Activated naive CD4-positive, alpha-beta T cell treated with anti-CD3 and anti-CD28 coated beads, Interleukin-2, amount 10 ng/mL, durations not matched to agents 7 days and 5 days (primary cell): Measurements from ENCODE around the gene OR2V1.
"Not testable (repeated sequence)": the region's sequence is repeated elsewhere in the genome, so short reads cannot be mapped to it uniquely, and the experiment has no call there.

ENCODE experiments used
- CTCF ChIA-PET: fragments of 350-600 bp; sonication (Branson Sonifier 250); formaldehyde crosslinking; loops from one replicate; lab custom pipeline; 2021; ENCODE audit warnings: antibody characterized with exemption; lab: Charles Lee
- DNase-seq: peaks from one replicate; pipeline ENCODE4 v3.0.0-alpha.2; 2020
- H3K27ac Mint-ChIP-seq: one replicate; pipeline ENCODE4 v1.8.0; 2021; ENCODE audit warnings: mild to moderate bottlenecking, moderate library complexity, mixed read lengths
- H3K27me3 Mint-ChIP-seq: one replicate; pipeline ENCODE4 v1.8.0; 2021; ENCODE audit warnings: mild to moderate bottlenecking, mixed read lengths
- H3K36me3 Mint-ChIP-seq: one replicate; pipeline ENCODE4 v1.8.0; 2021; ENCODE audit warnings: mixed read lengths
- H3K4me1 Mint-ChIP-seq: one replicate; pipeline ENCODE4 v1.8.0; 2021; ENCODE audit warnings: mixed read lengths
- H3K4me3 Mint-ChIP-seq: one replicate; pipeline ENCODE4 v1.8.0; 2021; ENCODE audit warnings: mild to moderate bottlenecking, moderate library complexity, mixed read lengths
- H3K9me3 Mint-ChIP-seq: one replicate; pipeline ENCODE4 v1.8.0; 2021; ENCODE audit warnings: mixed read lengths

Gene OR2V1

DNA sequence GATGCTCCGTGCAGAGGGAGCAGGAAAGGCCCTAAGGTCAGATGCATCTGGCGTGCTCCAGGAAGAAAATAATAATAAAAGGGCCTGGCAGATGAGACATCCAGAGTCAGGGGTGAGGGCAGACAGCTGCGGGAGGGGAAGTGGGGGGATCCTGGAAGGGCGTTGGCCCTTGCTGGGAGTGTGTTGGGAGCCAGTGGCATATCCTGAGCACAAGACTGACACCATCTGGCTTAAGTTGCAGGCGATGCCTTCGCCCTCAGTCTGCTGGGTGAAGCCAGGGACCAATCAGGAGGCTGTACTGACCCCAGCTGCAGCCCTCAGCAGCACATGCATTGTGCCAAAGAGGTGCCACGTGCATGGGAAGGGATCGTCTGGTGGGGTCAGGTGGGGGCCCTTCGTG lies 20.2 kb upstream of the OR2V1 start:
- no peak overlapping the region for H3K27ac Mint-ChIP-seq
- CTCF ChIA-PET, result interaction anchor here (0.6 to 1.1 kb wide), 2 partner anchors 218 to 367 kb away, joined by 3 read pairs; no protein-coding TSS in a partner anchor
- H3K9me3 Mint-ChIP-seq, result peaks cover 7% of the 10 kb centered on the region
- no peak overlapping the region for H3K4me3 Mint-ChIP-seq
- peaks cover 38% of the 10 kb centered on the region for H3K27me3 Mint-ChIP-seq
- no peak for DNase-seq
- H3K36me3 Mint-ChIP-seq, result no peaks in the 10 kb centered on the region
- peaks cover 4% of the 10 kb centered on the region for H3K4me1 Mint-ChIP-seq

DNA sequence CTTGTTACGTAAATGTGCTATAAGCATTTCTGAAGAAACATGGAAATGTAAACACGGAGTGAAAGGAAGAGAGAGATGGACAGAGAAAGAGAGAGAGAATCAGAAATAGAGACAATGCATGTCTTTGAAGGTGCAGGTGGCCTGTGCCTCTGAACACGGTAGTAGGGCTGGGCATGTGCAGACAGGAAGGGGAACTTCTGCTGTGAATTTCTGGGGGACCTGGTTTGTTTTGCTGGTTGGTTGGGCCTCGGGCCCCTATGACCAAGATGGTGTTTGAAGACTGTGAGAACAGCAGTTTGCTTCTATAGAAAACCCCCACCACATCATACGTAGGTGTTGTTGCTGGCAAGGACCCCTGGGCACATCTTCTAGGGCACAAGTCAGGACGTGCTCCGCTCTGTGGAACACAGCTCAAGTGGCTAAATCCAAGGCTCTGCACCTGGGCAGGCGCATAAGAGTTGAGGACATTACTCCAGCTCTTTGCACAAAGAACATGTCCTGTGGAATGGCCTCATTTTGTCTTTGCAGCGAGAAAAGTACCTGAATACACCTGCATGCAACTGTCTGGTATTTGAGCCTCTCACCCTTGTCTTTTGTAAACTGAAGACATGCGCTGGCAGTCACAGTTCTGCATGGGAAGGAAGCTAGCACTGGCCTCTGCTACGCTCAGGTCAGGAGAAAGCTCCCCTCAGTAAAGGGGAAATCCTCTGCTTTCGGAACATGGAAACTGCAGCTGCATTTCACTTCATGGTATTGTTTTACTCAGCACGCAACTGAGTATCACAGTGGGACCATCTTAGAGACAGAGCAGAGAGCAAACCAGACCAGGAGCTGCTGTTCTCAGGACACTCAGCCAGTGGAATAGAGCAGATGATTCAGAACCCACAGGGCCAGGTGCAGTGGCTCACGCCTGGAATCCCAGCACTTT lies 19.1 kb upstream of the OR2V1 start:
- H3K9me3 Mint-ChIP-seq, result peaks cover 6% of the 10 kb centered on the region
- H3K27me3 Mint-ChIP-seq, result peaks cover 34% of the 10 kb centered on the region
- CTCF ChIA-PET, result interaction anchor here (0.7 to 1.4 kb wide), 3 partner anchors 9 to 366 kb away, joined by 3 to 4 read pairs (median 3); no protein-coding TSS in a partner anchor

DNA sequence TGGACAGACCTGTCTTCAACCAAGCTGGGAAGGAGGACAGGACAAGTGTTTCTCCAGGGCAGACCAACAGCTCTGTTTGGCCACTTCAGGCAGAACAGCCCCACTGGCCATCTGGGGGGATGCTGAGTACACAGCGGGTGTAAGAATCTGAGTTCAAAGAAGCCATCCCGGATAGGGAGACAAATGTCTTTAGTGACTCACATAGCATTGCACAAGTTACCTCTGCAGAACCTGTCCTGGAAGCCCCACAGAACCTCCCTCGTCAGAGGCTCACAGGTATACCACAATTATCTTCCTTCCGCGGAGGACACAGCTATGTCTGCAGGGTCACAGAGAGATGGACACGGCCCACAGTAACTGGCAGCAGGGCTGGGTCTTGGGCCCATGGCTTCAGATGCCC lies 18.4 kb upstream of the OR2V1 start:
- H3K9me3 Mint-ChIP-seq, result peaks cover 3% of the 10 kb centered on the region
- H3K4me3 Mint-ChIP-seq, result no peak overlapping the region
- CTCF ChIA-PET, result no interaction called here
- H3K27me3 Mint-ChIP-seq, result peaks cover 34% of the 10 kb centered on the region
- no peak overlapping the region for H3K27ac Mint-ChIP-seq
- H3K4me1 Mint-ChIP-seq, result peaks cover 4% of the 10 kb centered on the region
- no peaks in the 10 kb centered on the region for H3K36me3 Mint-ChIP-seq
- no peak for DNase-seq

More for the DNA sequence above, 19.1 kb upstream of the OR2V1 start:
- DNase-seq, result no peak
- H3K4me3 Mint-ChIP-seq, result no peak overlapping the region
- H3K4me1 Mint-ChIP-seq, result peaks cover 4% of the 10 kb centered on the region
- no peaks in the 10 kb centered on the region for H3K36me3 Mint-ChIP-seq
- H3K27ac Mint-ChIP-seq, result no peak overlapping the region

DNA sequence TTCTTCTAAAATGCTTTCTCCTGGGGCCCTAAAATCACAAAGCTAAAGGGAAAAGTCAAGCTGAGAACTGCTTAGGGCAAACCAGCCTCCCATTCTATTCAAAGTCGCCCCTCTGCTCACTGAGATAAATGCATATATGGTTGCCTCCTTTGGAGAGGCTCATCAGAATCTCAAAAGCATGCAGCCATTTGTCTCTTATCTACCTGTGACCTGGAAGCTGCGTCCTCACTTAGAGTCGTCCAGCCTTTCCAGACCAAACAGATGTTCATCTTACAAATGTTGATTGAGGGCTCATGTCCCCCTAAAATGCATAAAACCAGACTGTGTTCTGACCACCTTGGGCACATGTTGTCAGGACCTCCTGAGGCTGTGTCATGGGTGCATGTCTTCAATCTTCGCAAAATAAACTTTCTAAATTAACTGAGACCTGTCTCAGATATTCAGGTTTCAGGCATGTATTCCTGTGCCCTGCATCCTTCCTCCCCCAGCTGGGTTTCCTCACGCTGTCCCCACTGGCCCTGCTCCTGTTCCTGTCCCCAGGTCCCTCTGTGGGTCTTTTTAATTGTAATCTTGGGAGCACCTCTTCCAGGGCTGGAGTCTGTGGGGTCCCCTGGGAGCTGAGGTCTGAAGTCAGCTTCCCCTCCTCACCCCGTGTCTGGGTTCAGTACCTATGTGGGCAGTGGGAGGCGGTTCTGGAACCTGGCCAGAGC lies 16.1 kb upstream of the OR2V1 start, which contains the start of gene OR2V2:
OR2V2 (plus strand) TSS at position 660 of the 710 bp plus-strand sequence. CDS start 7,357 bp downstream, outside the sequence.
- CTCF ChIA-PET, H3K36me3 Mint-ChIP-seq, H3K4me3 Mint-ChIP-seq, H3K9me3 Mint-ChIP-seq, H3K27ac Mint-ChIP-seq, H3K4me1 Mint-ChIP-seq, DNase-seq: not testable (repeated sequence)
- peaks cover 42% of the 10 kb centered on the region for H3K27me3 Mint-ChIP-seq

DNA sequence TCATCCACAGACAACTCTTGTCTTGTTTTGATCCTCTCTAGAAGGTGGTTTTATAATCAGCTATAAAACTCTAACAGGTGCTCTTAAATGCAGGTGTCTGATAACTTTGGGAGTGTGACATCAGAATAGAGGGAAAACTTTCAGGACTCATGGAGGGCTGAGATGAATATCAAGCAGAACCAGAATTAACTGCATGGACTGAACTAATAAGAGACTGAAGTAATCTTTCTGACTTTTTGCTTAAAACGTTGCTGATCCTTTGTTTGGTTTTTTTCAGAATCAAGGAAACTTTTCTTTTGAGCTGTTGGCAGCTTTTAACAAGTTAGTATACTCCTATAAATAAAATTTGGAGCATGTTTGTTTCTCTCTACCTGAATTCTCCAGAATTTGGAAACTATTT lies 14.2 kb upstream of the OR2V1 start:
- Mint-ChIP-seq H3K4me3 (no peak overlapping the region), H3K27ac (no peak overlapping the region), H3K9me3 (no peaks in the 10 kb centered on the region), H3K36me3 (no peaks in the 10 kb centered on the region), H3K4me1 (no peaks in the 10 kb centered on the region), H3K27me3 (peaks cover 39% of the 10 kb centered on the region)
- CTCF ChIA-PET, result interaction anchor here (0.6 kb wide), 1 partner anchor 140 kb away, joined by 3 read pairs; no protein-coding TSS in a partner anchor
- no peak for DNase-seq

DNA sequence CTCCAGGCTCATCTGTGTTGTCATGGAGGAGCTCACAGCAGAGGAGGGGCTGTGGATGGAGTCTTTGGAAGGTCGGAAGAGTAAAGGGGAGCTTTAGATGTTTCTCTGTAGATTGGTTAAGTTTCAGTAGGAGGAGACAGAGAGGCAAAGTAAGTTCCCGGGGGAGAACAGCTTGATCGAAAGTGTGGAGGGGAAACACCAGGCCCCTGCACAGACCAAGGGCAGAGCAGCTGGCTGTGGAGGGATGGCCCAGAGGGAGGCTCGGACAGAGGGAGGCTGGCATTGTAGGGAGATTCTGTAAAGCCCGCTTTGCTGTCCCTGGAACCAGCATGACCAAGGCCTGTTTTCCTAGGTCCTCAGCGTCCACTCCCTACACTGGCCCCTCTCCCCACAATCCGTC lies 11.1 kb upstream of the OR2V1 start:
- Mint-ChIP-seq H3K9me3 (peaks cover 9% of the 10 kb centered on the region), H3K4me3 (no peak overlapping the region), H3K27me3 (peaks cover 24% of the 10 kb centered on the region), H3K4me1 (no peaks in the 10 kb centered on the region), H3K36me3 (no peaks in the 10 kb centered on the region), H3K27ac (no peak overlapping the region)
- no peak for DNase-seq
- CTCF ChIA-PET, result no interaction called here

DNA sequence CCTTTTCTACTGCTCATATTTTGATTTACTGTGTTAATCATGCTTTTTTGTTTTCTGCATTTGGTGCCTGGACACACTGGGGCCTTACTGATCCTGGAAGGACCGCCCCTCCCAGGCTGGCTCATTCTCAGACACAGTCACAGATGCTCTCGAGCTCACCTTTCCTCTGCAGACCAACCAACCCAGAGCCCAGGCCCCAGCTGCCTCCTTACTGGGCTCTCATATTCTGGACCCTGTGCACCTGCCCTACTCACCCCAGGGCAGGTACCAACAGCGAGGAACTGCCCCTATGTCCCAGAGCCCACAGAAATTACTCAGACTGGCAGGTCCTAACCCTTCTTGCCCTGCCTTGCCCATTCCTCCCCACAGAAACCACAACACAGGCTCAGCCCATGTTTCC lies 9.8 kb upstream of the OR2V1 start:
- Mint-ChIP-seq H3K9me3 (peaks cover 9% of the 10 kb centered on the region), H3K4me1 (no peaks in the 10 kb centered on the region), H3K36me3 (no peaks in the 10 kb centered on the region), H3K27me3 (peaks cover 20% of the 10 kb centered on the region), H3K27ac (no peak overlapping the region), H3K4me3 (no peak overlapping the region)
- DNase-seq, result no peak
- CTCF ChIA-PET, result no interaction called here

DNA sequence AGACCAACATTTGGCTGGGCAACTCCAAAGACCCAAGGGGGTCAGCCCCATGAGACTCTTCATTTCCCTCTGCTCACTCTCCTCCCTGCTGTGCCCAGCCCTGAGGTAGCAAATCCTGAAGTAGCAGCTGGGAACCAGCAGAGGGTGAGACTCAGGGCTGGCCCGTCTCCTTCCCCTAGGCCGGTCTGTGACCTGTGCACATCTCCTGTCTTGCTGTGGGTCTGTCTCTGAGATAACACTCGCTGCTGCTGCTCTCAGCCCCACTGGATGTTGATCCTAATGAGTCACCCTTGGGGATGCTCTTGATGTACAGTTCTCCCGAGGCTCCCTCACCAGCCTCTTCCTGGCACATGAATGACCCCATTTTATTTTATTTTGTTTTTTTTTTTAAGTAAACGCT lies 7.3 kb upstream of the OR2V1 start:
- CTCF ChIA-PET, result no interaction called here
- Mint-ChIP-seq H3K4me3 (no peak overlapping the region), H3K27me3 (peaks cover 28% of the 10 kb centered on the region), H3K27ac (no peak overlapping the region), H3K9me3 (peaks cover 9% of the 10 kb centered on the region), H3K4me1 (no peaks in the 10 kb centered on the region), H3K36me3 (no peaks in the 10 kb centered on the region)
- no peak for DNase-seq

DNA sequence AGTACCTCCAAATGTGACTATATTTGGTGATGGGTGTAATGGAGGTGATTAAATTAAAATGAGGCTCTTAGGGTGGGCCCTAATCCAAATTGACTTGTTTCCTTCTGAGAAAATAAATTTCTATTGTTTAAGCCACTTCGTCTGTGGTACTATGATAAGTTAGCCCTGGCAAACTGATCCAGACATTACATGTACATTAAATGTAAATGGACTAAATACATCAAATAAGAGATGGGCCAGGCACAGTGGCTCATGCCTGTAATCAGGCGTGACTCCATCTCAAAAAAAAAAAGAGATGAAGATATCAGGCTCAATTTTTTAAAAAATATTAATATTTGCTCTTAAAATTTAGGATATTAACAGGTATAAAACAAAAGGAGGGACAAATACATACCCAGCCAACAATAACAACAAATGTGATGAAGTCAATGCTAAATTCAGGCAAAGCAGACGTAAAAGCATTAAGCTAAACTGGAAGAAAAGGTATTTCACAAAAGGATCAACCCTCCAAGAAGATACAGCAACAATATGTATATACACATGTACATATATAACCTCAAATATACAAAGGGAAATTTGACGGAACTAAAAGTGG lies 5.5 kb upstream of the OR2V1 start:
- H3K4me1 Mint-ChIP-seq, result no peaks in the 10 kb centered on the region
- no peak overlapping the region for H3K4me3 Mint-ChIP-seq
- H3K36me3 Mint-ChIP-seq, result no peaks in the 10 kb centered on the region
- H3K9me3 Mint-ChIP-seq, result peaks cover 9% of the 10 kb centered on the region
- H3K27me3 Mint-ChIP-seq, result peaks cover 28% of the 10 kb centered on the region
- CTCF ChIA-PET, result no interaction called here
- DNase-seq, result no peak
- H3K27ac Mint-ChIP-seq, result no peak overlapping the region

DNA sequence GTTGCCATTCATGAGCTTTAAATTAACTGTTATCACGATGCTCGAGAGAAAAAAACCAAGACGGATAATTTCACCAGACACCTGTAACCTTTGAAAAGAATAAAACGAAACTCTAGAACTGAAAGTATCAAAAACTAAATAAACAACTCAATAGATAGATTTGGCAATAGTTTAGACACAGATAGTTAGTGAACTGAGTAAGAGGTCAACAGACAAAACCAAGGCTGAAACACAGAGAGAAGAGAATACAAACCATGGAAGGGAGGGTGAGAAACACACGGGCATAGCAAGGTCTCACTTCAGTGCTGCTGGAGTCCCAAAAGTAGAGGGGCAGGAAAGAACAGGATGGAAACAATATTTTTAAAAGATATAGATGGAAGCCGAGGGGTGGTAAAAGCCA lies 3.3 kb upstream of the OR2V1 start:
- CTCF ChIA-PET, result no interaction called here
- H3K4me1 Mint-ChIP-seq, result no peaks in the 10 kb centered on the region

DNA sequence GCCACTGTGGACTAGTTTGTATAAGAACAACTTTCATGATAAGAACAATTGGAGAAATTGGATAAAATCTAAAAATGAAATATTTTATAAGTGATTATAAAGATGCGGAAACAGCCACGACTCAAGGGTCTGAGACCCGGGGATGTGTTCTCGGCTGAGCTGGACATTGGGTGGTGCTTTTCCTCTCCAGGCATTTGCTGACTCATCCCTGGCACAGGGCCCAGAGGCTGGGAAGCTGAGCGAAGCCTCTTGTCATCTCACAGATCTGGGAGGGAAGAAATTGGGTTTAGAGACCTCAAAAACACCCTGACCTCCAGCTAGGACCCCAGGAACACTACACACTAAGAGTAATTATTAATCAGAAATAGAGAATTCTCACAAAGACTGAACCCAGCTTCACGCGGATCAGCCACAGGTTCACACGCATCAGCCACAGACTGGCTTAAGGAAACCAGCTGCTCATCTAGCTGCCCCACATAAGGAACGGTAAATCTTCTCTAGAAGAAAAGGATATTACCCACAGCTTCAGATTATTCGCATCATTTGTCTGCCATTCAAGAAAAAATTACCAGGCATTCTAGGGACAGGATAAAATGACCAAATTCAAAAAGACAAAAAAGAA lies 2.8 kb upstream of the OR2V1 start:
- Mint-ChIP-seq H3K9me3 (peaks cover 2% of the 10 kb centered on the region), H3K27ac (no peak overlapping the region), H3K27me3 (peaks cover 40% of the 10 kb centered on the region), H3K4me3 (no peak overlapping the region), H3K36me3 (no peaks in the 10 kb centered on the region), H3K4me1 (no peaks in the 10 kb centered on the region)
- CTCF ChIA-PET, result no interaction called here
- DNase-seq, result no peak

More for the DNA sequence above, 3.3 kb upstream of the OR2V1 start:
- Mint-ChIP-seq H3K36me3 (no peaks in the 10 kb centered on the region), H3K27ac (no peak overlapping the region), H3K4me3 (no peak overlapping the region), H3K27me3 (peaks cover 38% of the 10 kb centered on the region), H3K9me3 (peaks cover 6% of the 10 kb centered on the region)
- DNase-seq, result no peak

DNA sequence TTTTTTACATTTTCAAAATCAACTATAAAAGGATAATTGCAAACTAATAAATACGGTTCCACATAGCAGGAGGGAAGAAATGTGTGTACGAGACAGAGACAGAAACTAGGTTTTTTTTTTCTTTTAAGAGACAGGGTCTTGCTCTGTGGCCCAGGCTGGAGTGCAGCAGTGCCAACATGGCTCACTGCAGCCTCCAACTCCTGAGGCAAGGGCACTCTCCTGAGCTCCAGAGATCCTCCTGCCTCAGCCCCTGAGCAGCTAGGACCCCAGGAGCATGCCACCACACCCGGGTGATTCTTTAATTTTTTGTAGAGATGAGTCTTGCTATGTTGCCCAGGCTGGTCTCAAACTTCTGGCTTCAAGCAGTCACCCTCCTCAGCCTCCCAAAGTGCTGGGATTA lies 2.1 kb upstream of the OR2V1 start:
- DNase-seq, result no peak
- H3K4me1 Mint-ChIP-seq, result no peaks in the 10 kb centered on the region
- no peaks in the 10 kb centered on the region for H3K9me3 Mint-ChIP-seq
- H3K27me3 Mint-ChIP-seq, result peaks cover 46% of the 10 kb centered on the region
- no peak overlapping the region for H3K4me3 Mint-ChIP-seq
- no peak overlapping the region for H3K27ac Mint-ChIP-seq
- CTCF ChIA-PET, result no interaction called here
- H3K36me3 Mint-ChIP-seq, result no peaks in the 10 kb centered on the region

DNA sequence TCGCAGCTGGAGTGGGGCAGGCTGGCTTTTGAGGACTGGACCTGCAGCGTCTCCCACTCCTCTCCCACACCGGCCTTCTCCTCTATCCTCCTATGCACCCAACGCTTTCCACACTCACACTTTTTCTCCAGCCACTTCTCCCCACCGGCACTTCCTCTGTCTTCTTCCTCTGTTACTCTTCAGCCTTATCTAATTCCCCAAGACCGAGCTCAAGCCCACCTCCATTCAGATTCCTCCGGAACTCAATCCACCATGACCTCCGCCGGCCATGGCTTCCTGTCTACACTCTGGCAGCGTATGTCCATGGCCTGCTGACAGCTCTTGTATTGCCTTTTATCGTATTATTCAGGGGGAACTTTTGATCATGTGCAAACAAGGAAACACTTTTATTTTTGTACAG lies 545 bp upstream of the OR2V1 start:
- Mint-ChIP-seq H3K27ac (no peak overlapping the region), H3K36me3 (no peaks in the 10 kb centered on the region), H3K27me3 (peaks cover 50% of the 10 kb centered on the region), H3K9me3 (no peaks in the 10 kb centered on the region), H3K4me3 (no peak overlapping the region), H3K4me1 (no peaks in the 10 kb centered on the region)
- no peak for DNase-seq
- CTCF ChIA-PET, result no interaction called here

DNA sequence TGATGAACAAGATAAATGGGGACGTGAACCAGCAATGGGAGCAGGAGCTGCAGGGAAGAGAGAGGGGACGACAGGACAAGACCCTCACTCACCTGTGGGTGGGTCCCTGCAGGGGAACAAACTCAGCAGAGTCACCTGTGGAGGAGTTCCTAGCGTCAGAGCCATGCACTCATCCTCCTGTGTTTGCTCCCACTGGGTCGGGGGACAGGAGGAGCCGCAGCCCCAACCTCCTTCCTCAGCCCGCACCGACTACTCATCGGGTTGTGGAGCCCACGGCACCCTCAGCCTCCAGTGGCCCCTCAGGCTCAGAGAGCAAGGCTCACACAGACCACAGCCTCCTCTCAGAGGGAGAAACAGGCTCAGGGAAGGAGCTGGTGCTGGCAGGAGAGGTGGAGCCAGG lies 888 bp downstream of the OR2V1 start:
- H3K9me3 Mint-ChIP-seq, CTCF ChIA-PET, H3K36me3 Mint-ChIP-seq, H3K4me3 Mint-ChIP-seq, H3K27ac Mint-ChIP-seq, DNase-seq, H3K4me1 Mint-ChIP-seq: not testable (repeated sequence)
- peaks cover 50% of the 10 kb centered on the region for H3K27me3 Mint-ChIP-seq
